Measurements from ENCODE around the gene FHIT.
"Not testable (repeated sequence)": the region's sequence is repeated elsewhere in the genome, so short reads cannot be mapped to it uniquely, and the experiment has no call there.

The FHIT gene

GRCh38 chr3:61008153-61008997, 242.9 kb downstream of the FHIT start:
- peak in 2 of 56 donors; percentile 2 to 3 for DNase-seq

- DNase-seq, result no peak
Measured at GRCh38 chr3:61005591-61005990, 245.7 kb downstream of the FHIT start.

GRCh38 chr3:60998858-60999257, 252.4 kb downstream of the FHIT start:
- no peak for DNase-seq

GRCh38 chr3:60992395-60992794, 258.9 kb downstream of the FHIT start:
- DNase-seq, result peak in 1 of 56 donors; percentile 4

GRCh38 chr3:60990442-60990730, 260.9 kb downstream of the FHIT start:
- DNase-seq, result no peak

- peak in 4 of 56 donors; percentile 1 to 7 (median 4) for DNase-seq
Measured at GRCh38 chr3:60989626-60990441, 261.4 kb downstream of the FHIT start.

GRCh38 chr3:60987191-60987590, 264.1 kb downstream of the FHIT start:
- DNase-seq, result not testable (repeated sequence)

- no peak for DNase-seq
Measured at GRCh38 chr3:60986552-60986951, 264.7 kb downstream of the FHIT start.

GRCh38 chr3:60983906-60984305, 267.3 kb downstream of the FHIT start:
- no peak for DNase-seq

GRCh38 chr3:60980342-60980692, 270.9 kb downstream of the FHIT start:
- DNase-seq, result no peak

GRCh38 chr3:60979461-60980341, 271.6 kb downstream of the FHIT start:
- no peak for DNase-seq

GRCh38 chr3:60973321-60973720, 277.9 kb downstream of the FHIT start:
- no peak for DNase-seq

- DNase-seq, result no peak
Measured at GRCh38 chr3:60972599-60972998, 278.7 kb downstream of the FHIT start.

GRCh38 chr3:60970850-60971249, 280.4 kb downstream of the FHIT start:
- no peak for DNase-seq

- no peak for DNase-seq
Measured at GRCh38 chr3:60967141-60967540, 284.1 kb downstream of the FHIT start.

- DNase-seq, result no peak
Measured at GRCh38 chr3:60957541-60957940, 293.7 kb downstream of the FHIT start.

- DNase-seq, result no peak
Measured at GRCh38 chr3:60956729-60957128, 294.5 kb downstream of the FHIT start.

GRCh38 chr3:60955034-60955433, 296.2 kb downstream of the FHIT start:
- DNase-seq, result no peak

GRCh38 chr3:60954048-60954447, 297.2 kb downstream of the FHIT start:
- no peak for DNase-seq

- DNase-seq, result no peak
Measured at GRCh38 chr3:60953351-60953750, 297.9 kb downstream of the FHIT start.

- no peak for DNase-seq
Measured at GRCh38 chr3:60952055-60952454, 299.2 kb downstream of the FHIT start.

- DNase-seq, result peak in 8 of 56 donors; percentile 0 to 23 (median 8)
Measured at GRCh38 chr3:60949146-60949545, 302.1 kb downstream of the FHIT start.
